AG09319 (cell line): ENCODE measurements around the gene ADAM11.
"Not testable (repeated sequence)": the region's sequence is repeated elsewhere in the genome, so short reads cannot be mapped to it uniquely, and the experiment has no call there.

Experiments used
- DNase-seq: peaks from one replicate; pipeline ENCODE4 v3.0.0-alpha.2; 2010; ENCODE audit warnings: low read depth; ENCODE audit errors: extremely low read depth
- TF ChIP-seq, protein P1 (sequence below): IDR thresholded peaks from 2 replicates; pipeline ENCODE4 v1.5.1; 2011; ENCODE audit warnings: low read depth, mild to moderate bottlenecking, inconsistent platforms, low read length, moderate library complexity

ADAM11 gene

DNA sequence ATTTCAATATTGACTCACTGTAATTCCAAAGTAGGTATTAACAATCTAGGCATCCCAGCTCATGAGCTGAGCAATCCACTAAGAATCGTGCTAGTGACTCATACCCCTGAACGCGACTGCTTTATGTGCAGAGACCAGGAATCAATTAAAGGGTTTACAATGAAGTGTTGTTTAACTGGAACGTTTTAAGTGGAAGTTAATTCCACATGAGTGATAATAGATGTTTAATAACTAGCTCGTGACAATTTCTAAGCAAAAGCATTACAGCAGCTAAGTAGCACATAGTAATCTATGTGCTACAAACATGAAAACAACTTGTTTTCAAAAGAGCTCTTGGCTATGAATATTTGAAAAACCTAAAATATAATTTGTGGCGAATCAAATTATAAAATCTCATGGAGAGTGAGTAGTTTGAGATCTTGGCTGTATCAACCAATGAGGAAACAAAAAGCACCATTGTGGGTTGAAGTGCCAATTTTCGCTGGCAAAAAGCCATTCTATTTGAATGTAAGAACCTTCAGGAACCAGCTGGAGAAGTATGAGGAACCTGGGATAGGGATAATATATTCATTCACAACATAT lies 61.9 kb downstream of the ADAM11 start:
- peak; percentile 45 for DNase-seq
- TF ChIP-seq, protein P1, sequence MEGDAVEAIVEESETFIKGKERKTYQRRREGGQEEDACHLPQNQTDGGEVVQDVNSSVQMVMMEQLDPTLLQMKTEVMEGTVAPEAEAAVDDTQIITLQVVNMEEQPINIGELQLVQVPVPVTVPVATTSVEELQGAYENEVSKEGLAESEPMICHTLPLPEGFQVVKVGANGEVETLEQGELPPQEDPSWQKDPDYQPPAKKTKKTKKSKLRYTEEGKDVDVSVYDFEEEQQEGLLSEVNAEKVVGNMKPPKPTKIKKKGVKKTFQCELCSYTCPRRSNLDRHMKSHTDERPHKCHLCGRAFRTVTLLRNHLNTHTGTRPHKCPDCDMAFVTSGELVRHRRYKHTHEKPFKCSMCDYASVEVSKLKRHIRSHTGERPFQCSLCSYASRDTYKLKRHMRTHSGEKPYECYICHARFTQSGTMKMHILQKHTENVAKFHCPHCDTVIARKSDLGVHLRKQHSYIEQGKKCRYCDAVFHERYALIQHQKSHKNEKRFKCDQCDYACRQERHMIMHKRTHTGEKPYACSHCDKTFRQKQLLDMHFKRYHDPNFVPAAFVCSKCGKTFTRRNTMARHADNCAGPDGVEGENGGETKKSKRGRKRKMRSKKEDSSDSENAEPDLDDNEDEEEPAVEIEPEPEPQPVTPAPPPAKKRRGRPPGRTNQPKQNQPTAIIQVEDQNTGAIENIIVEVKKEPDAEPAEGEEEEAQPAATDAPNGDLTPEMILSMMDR: no peak

- DNase-seq: not testable (repeated sequence)
These were observed 66.4 kb downstream of the ADAM11 start for GRCh38 chr17:44825236-44825635.

DNA sequence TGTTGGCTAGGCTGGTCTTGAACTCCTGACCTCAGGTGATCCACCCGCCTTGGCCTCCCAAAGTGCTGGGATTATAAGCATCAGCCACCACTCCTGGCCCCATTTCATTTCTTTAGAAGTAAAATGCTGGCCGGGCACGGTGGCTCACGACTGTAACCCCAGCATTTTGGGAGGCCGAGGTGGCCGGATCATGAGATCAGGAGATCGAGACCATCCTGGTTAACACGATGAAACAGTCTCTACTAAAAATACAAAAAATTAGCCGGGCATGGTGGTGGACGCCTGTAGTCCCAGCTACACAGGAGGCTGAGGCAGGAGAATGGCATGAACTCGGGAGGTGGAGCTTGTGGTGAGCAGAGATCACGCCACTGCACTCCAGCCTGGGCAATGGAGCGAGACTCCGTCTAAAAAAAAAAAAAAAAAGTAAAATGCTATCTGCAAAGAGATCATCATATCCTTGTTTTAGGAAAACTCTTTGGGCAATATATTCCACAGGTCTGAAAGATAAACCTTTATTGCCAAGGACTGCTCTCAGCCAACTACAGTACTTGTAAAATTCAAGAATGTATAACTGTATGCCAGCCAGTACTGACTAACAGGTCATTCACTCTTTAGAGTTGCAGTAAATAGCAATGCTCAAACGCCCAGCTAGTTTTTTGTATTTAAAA lies 67.5 kb downstream of the ADAM11 start:
- TF ChIP-seq, protein P1: no peak

GRCh38 chr17:44827863-44828262 lies 69.1 kb downstream of the ADAM11 start:
- TF ChIP-seq, protein P1: no peak
- DNase-seq: no peak

More for the DNA sequence above, 67.5 kb downstream of the ADAM11 start:
- DNase-seq: no peak

- no peak for DNase-seq
- TF ChIP-seq, protein P1: no peak
These were observed 70.2 kb downstream of the ADAM11 start for GRCh38 chr17:44828919-44829522.

DNA sequence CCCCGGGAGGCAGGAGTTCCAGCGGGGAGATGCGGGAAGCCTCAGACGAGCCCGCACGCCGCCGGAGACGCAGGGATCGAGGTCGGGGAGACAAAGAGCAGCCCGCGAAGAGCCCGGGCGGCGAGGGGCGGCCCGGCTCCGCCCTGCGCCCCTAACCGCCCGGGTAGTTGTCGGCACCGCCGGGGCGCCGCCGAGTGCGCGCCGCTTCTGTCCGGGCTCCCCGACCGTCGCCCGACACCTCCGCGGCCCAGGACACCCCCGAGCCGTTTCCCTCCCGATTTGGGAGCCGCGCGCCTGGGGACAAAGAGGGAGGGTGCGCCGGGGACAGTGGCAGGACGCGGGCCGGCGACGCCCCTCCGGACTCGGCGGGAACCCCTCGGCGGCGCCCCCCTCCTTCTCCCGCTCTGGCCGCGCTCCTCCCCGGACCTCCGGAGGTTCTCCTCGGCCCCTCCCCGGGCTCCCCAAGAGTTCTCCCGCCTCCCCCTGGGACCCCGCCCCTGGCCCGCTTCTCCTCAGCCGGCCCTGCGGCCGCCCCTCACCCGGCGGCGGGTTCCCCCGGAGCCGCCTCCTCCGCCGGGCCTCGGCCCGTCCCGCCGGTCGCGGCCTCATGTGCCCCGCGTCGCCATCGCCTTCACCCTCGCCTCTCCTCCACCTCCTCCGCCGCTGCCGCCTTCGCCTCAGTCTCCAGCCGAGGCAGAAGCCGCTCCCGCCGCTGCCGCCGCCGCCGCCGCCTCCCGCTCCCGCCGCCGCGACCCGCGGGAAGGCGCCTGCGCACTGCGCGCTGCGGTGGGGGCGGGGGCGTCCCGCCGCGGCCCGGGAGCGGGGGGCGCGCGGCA lies 71.0 kb downstream of the ADAM11 start, which contains the start of gene GJC1:
TSS of gene GJC1 (minus strand) at position 765 of the 836 bp plus-strand sequence. CDS start 24,470 bp downstream, outside the sequence.
- TF ChIP-seq, protein P1: no peak
- DNase-seq: no peak

DNA sequence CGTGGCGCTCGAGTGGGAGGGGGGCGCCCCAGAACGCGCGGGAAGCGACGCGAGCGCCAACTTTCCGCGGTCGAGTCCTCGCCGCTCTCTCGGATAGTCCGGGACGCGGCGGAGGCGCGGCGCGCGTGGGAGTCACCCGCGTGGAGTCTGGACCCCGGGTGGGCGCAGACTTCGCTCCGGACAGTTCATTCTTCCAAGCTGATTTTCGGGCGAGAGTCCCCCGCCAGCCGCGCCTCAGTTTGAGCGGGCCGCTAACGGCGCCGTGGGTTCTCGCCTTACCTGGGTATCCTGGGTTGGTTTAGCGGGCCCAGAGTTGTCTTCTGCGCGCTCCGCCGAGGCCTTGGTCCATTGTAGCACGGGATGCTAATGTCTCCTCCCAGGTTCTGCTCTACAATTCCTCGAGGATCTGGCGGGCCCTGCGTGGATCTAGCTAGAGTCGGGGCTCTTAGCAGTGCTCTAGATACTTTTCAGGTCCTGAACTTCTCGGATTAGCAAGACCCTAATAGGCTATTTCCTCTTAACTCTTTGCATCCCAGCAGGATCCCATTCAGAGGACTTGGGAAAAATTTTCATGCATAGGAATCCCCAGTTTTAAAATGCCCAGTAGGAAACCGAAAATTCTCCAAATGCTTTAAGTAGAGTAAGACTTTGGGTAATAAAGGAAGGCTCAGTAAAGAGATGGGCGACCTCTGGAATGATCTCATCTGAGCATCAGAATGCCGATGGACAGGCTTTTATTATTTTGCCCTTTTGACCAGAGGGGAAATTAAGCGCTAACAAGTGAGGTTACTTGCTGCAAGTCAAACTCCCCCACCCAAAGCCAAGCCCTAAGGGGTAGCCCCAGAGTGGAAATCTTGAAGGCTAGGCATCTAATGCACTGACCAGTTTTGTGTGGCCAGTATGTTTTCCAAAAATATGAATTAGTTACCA lies 71.8 kb downstream of the ADAM11 start:
- no peak for DNase-seq
- TF ChIP-seq, protein P1: no peak
